HG02642 (cell line): ENCODE results near the gene ALAD.
"Not testable (repeated sequence)": the region's sequence is repeated elsewhere in the genome, so short reads cannot be mapped to it uniquely, and the experiment has no call there.

Source experiments
- ATAC-seq: cut with Tn5 transposase; IDR thresholded peaks from one replicate; pipeline ENCODE4 v1.9.1; 2021; ENCODE audit warnings: mild to moderate bottlenecking; ENCODE audit not compliant: unreplicated experiment, poor library complexity

Gene ALAD

GRCh38 chr9:113401027-113401792 lies at the start of gene ALAD:
TSS of gene ALAD (minus strand) at chr9:113401284. CDS start at chr9:113393559, 7,725 bp downstream.
- peak; percentile 99 for ATAC-seq

- no peak for ATAC-seq
Observed at GRCh38 chr9:113449376-113449775, 48.3 kb upstream of the ALAD start.

- ATAC-seq: no peak
Observed at GRCh38 chr9:113446323-113446740, 45.2 kb upstream of the ALAD start.

- no peak for ATAC-seq
Observed at GRCh38 chr9:113444736-113445135, 43.7 kb upstream of the ALAD start.

- not testable (repeated sequence) for ATAC-seq
Observed at GRCh38 chr9:113437716-113438115, 36.6 kb upstream of the ALAD start.

- no peak for ATAC-seq
Observed at GRCh38 chr9:113436728-113437515, 35.8 kb upstream of the ALAD start.

GRCh38 chr9:113431191-113431590 lies 30.1 kb upstream of the ALAD start:
- ATAC-seq: no peak

GRCh38 chr9:113428062-113428615 lies 27.1 kb upstream of the ALAD start:
- ATAC-seq: no peak

GRCh38 chr9:113427629-113428028 lies 26.5 kb upstream of the ALAD start:
- no peak for ATAC-seq

- no peak for ATAC-seq
Observed at GRCh38 chr9:113426701-113427100, 25.6 kb upstream of the ALAD start.

- ATAC-seq: no peak
Observed at GRCh38 chr9:113425072-113425471, 24.0 kb upstream of the ALAD start.

- no peak for ATAC-seq
Observed at GRCh38 chr9:113421726-113422125, 20.6 kb upstream of the ALAD start.

- no peak for ATAC-seq
Observed at GRCh38 chr9:113417370-113417769, 16.3 kb upstream of the ALAD start.

- ATAC-seq: peak; percentile 90
Observed at GRCh38 chr9:113416149-113416721, 15.2 kb upstream of the ALAD start.

- ATAC-seq: peak; percentile 94
Observed at GRCh38 chr9:113410207-113410864, 9.3 kb upstream of the ALAD start, which contains the start of the genes C9orf43 and POLE3. TSS of gene C9orf43 (plus strand) at chr9:113410747. CDS start at chr9:113413494, 2,747 bp downstream. TSS of gene POLE3 (minus strand) at chr9:113410675. CDS start at chr9:113410293, 382 bp downstream.

GRCh38 chr9:113409883-113410206 lies 8.8 kb upstream of the ALAD start:
- peak; percentile 4 for ATAC-seq

GRCh38 chr9:113409481-113409880 lies 8.4 kb upstream of the ALAD start:
- ATAC-seq: no peak

- ATAC-seq: not testable (repeated sequence)
Observed at GRCh38 chr9:113406873-113407511, 5.9 kb upstream of the ALAD start.

GRCh38 chr9:113406353-113406752 lies 5.3 kb upstream of the ALAD start:
- not testable (repeated sequence) for ATAC-seq

GRCh38 chr9:113403646-113404045 lies 2.6 kb upstream of the ALAD start:
- ATAC-seq: no peak
